ENCODE results near the gene EHF.

Gene EHF

GRCh38 chr11:34629711-34630110 lies 8.8 kb downstream of the EHF start:
- H3K4me3 ChIP-seq (ENCODE audit: low read depth, low read length): no peak overlapping the region
- DNase-seq (ENCODE audit: low read depth): no peak
- no peak for TF ChIP-seq CTCF (IDR thresholded peaks at IDR 0.05; ENCODE audit: insufficient read depth, low read depth, low read length, missing control alignments)

GRCh38 chr11:34630544-34630943 lies 9.7 kb downstream of the EHF start:
- TF ChIP-seq CTCF (IDR thresholded peaks at IDR 0.05; ENCODE audit: insufficient read depth, low read depth, low read length, missing control alignments): no peak
- H3K4me3 ChIP-seq (ENCODE audit: low read depth, low read length): no peak overlapping the region
- no peak for DNase-seq (ENCODE audit: low read depth)

- H3K4me3 ChIP-seq (ENCODE audit: low read depth, low read length): no peak overlapping the region
- TF ChIP-seq CTCF (IDR thresholded peaks at IDR 0.05; ENCODE audit: insufficient read depth, low read depth, low read length, missing control alignments): no peak
- no peak for DNase-seq (ENCODE audit: low read depth)
Measured at GRCh38 chr11:34631297-34631696, 10.4 kb downstream of the EHF start.

- no peak for TF ChIP-seq CTCF (IDR thresholded peaks at IDR 0.05; ENCODE audit: insufficient read depth, low read depth, low read length, missing control alignments)
Measured at GRCh38 chr11:34631737-34632104, 10.8 kb downstream of the EHF start.

GRCh38 chr11:34632105-34632791 lies 11.4 kb downstream of the EHF start:
- TF ChIP-seq CTCF (IDR thresholded peaks at IDR 0.05; ENCODE audit: insufficient read depth, low read depth, low read length, missing control alignments): no peak
- no peak overlapping the region for H3K4me3 ChIP-seq (ENCODE audit: low read depth, low read length)
- no peak for DNase-seq (ENCODE audit: low read depth)

More at GRCh38 chr11:34631737-34632104, 10.8 kb downstream of the EHF start:
- H3K4me3 ChIP-seq (ENCODE audit: low read depth, low read length): no peak overlapping the region
- no peak for DNase-seq (ENCODE audit: low read depth)

GRCh38 chr11:34633640-34633989 lies 12.7 kb downstream of the EHF start:
- no peak overlapping the region for H3K4me3 ChIP-seq (ENCODE audit: low read depth, low read length)
- TF ChIP-seq CTCF (IDR thresholded peaks at IDR 0.05; ENCODE audit: insufficient read depth, low read depth, low read length, missing control alignments): no peak
- no peak for DNase-seq (ENCODE audit: low read depth)

Measured in GM12865 (cell line).